HG03521 (cell line): ENCODE measurements around the gene RBM19.

ENCODE experiments used
- ATAC-seq: cut with Tn5 transposase; IDR thresholded peaks from one replicate; pipeline ENCODE4 v1.9.1; 2021; ENCODE audit warnings: mild to moderate bottlenecking, moderate library complexity; ENCODE audit not compliant: unreplicated experiment

RBM19 gene

DNA sequence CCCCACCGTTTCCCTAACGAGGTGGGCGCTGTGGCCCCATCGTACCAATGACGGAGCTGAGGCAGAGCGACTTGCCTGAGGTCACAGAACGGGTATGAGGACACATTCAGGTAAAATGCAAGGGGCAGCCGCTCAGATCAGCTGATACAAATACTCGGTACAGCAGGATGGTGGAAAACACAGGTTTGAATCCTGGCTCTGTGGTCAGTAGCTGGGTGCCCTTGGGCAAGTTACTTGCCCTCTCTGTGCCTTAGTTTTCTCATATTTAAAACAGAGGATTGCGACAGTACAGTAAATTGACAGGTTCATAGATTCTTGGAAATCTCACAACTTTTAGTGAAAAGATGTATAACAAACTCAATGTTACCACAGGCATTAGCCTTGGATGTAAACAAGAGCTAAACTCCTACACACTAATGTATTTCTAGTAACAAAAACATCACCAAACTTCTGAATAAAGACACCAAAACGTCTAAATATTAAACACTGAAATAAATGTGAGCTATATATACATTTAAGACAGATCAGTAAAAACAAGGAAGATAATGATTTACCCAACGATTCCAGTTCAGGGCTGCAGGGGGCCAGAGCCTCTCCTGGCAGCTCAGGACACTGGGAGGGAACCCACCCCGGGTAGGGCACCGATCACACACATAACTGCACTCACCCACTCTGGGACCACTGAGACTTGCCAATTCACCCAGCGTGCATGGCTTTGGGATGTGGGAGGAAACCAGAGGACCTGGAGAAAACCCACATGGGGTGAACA, 128.4 kb downstream of the RBM19 start:
- no peak for ATAC-seq

DNA sequence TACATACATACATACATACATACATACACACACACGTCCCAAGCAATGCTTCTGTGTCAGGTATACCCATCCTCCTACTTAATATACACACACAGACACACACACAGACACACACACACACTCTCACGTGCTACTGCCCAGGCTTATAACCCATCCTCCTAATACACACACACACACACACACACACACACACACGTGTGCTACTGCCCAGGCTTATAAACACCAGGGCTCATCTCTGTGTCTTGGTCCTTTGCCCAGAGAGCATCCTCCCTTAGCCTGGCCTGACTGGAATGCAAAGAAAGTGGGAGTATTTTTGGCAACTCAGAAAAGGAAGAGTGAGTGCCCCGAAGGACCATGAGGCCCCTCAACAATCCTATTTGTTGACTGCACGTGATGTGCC, 129.0 kb downstream of the RBM19 start:
- no peak for ATAC-seq

DNA sequence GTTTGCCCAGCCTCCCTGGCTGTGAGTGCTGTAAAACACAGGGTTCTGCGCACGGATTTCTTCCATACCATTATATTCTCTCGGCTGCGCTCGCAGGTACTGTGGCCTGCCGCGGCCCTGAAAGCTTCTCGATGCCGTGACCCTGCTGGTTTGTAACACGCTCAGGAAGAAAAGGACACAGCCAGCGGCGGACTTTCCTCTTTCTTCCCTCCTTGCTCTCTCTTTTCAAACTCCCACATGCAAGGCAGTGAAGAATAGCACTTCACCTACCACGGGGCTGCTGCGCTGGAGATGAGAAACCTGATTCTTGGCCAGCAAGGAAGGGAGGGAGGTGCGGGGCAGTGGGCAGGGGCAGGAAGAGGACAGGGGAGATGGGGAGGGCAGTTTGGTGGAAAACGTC, 130.2 kb downstream of the RBM19 start:
- no peak for ATAC-seq

DNA sequence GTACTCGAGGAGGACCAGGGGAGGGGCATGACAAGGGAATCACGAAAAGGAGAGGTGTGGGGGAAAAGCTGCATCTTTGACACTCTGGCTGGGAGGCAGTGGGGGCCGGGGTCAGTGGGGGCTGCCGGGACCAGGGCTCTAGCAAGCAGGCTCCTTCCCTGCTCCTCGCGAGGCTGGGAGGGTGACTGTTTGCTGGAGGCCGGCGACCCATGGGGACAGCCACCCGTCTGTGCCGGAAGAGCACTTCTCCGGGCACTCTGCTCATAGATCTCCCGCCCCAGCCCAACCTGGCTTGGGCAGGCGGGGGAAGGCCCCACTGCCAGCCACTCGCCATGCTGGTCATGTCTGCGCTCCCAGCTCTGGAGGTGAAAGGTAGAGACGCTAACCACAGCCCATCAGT, 130.7 kb downstream of the RBM19 start:
- ATAC-seq = no peak

DNA sequence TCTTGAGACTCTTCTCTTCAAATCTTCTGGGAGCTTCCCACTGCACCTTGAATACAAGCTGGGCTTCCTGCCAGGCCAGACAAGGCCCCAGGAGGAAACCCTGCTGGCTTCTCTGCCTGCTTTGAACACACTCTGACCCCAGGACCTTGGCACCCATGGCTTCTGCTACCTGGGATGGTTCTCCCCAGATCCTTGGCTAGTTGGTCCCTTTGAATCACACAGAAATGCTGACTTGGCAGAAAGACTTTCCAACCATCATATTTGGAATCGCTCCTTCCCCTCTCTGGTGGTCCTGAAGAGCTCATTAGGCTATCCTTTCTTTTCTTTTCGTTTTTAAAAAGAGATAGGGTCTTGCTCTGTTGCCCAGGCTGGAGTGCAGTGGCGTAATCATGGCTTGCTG, 132.7 kb downstream of the RBM19 start:
- no peak for ATAC-seq

DNA sequence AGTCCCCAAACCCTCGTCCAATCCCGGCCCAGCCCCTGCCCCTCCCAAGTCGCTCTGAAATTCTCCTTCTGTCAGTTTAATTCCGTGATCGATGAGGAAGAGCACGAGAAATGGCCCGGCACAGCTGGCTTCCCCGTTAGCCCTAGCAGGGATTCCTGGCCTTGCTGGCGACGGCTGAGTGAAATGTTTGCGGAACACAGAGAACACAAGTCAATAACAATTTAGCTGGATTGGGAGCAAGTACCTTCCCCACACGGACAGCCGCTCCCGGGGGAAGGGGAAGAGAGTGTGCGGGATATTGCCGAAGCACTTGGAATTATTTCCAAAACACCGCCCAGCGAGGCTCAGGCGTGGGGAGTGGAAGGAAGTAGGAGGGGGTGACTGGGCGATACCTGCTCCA, 134.6 kb downstream of the RBM19 start:
- no peak for ATAC-seq

DNA sequence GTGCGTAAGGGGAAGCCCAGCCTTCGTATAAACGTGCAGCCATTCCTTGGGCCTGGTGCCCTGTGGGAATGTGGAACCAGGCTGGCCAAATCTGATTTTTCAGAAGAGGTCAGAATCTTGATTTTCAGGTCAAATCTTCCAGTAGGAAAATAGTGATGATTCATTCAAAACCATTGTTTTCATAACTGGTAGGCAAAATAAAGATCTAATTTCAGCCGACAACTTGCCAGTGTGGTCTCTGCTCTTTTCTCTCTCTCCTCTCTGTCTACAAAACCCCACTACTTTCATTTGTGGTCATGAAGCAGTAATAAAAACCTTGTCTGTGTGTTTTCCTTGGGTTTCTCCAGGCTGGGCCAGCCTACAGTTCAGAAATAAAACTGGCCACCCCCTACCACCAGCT, 135.1 kb downstream of the RBM19 start:
- ATAC-seq = no peak

DNA sequence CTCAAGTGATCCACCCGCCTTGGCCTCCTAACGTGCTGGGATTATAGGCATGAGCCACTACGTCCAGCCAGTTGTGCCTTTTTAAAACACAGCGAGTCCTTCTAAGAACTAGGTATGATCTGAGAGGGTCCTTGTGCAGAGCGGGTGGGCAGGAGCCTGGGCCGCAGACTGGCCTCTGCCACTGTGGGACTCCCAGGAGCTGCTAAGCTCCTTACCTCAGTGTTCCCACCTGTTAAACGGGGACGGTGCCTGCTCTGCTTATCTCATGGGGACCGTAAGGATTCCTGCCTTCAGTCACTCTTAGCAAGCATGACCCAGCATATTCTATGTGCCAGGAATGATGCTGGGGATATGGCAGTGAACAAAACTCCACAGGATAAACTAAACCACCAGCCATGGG, 136.9 kb downstream of the RBM19 start:
- ATAC-seq = no peak

DNA sequence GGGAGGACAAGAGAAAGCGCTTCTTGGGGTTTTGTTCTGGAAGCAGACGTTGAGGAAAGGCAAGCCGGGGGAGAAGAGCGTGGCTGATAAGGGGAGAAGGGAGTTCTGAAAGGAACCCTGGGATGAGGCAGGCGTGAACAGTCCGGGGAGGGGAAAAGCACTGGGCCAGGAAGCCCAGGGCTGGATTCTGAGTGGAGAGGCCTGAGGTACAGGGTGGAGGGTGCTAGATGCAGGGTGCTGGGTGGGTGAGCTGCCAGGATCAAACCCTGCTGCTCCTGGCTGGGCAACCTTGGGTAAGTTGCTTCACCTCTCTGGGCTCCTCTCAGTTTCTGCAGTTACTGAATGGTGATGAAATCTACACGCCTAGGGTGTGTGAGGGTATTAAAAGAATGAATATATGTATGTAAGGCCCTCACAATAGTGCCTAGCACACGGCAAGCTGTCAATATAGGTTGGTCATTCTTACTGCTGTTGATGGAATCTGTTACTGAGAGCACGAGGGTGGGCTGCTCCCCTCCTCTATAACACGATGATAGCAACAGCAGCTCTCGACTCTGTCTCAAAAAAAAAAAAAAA, 138.5 kb downstream of the RBM19 start:
- no peak for ATAC-seq

DNA sequence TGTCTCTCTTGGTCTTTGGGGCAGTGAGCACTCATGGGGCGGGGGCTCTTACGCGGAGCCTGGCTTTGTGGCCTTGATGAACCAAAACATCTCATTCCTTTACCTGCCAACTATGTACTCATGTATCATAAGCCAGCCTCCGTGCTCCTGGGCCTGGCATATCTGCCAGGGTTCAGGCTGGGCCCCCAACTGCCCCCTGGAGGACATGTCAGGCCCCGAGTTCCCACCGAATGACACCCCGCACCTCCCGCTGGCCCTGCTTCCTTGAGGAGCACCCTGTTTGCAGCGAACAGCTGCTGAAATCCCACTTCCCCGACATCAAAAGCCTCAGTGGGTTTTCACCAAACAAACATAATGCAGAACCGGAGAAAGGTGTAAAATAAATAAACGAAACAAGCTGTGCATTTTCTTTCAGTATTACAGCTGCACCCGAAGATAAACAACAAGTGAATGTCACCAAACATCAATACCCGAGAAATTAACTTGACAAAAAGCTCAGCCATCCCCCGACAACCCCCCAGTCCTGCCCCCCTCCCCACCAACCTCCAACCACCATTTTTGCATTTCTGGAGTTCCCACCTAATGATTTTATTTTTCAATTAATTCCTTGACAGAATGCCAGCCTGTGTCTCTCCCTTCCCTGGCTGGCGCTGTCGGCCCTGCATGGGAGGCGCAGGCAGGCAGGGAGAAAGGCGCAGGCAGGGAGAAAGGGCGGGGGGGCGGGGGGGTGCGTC, 139.2 kb downstream of the RBM19 start:
- no peak for ATAC-seq

DNA sequence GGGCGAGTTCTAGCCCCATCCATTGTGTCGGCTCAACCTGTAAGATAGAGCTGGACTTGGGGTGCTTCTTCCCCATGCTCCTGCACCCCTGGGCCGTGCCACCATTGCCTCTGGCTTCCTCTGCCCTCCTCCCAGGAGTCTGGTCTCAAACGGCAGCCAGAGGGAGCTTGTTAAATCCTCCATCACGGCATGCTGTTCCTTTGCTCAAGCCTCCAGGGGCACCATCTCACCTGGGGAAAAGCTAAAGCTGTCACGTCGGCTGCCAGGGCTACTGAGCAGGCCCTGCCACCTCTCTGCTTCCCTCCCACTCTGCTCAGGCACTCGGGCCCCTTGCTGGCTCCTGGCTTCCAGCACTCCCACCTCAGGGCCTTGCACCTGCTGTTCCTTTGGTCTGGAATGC, 140.4 kb downstream of the RBM19 start:
- no peak for ATAC-seq

DNA sequence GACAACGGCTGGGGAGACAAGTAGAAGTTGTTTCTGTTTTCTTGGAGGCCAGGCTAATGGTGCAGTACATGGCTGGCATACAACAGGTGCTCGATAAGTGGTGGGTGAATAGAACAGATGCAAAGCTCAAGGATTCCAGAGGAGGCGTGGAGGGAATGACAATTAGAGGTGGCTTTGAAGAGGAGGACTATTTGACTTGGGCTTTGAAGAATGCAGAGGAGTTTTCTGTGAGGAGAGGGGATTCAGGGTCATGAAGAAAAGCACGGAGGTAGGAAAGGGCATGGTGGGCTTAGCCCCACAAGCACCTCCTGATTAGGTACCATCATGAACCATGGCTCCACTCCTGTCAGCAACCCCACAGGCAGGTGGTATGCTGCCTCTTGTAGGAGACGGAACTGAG, 142.3 kb downstream of the RBM19 start:
- no peak for ATAC-seq

DNA sequence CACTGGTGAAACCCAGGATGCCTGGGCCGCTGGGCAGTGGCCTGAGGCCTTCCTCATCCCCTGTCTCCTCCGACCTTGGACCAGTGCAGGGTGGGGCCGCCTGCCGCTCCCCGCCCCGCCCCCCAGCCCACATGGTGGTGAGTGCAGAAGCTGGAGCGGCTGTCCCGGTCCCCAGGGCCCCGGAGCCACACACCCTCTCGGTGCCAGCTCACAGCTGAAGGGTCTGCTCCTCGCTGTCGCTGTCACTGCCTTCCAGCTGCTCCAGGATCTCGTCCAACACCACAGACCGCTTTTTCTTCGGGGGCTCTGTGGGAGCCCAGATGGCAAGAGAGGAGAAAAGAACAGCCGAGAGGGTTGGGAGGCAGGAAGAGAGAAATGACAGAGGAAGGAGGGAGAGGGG, 143.1 kb downstream of the RBM19 start:
- ATAC-seq = no peak

DNA sequence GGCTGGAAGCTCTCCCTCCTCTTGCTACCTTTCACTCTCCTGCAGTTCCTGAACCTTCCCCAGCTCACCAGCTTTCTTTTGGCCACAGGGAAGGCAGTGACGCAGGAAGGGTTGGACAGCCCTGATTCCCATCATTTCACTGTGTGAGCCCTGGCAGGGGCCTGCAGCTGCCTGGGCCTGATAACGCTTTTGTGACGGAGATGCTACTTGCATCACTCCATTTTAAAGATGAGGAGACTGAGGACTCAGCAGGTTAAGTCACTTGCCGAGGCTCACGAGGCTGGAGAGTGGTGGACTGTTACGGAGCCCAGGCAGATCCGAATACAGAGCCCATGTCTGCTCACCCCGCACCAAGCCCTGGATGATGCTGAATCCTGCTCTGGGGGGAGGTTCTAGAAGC, 145.3 kb downstream of the RBM19 start:
- no peak for ATAC-seq

DNA sequence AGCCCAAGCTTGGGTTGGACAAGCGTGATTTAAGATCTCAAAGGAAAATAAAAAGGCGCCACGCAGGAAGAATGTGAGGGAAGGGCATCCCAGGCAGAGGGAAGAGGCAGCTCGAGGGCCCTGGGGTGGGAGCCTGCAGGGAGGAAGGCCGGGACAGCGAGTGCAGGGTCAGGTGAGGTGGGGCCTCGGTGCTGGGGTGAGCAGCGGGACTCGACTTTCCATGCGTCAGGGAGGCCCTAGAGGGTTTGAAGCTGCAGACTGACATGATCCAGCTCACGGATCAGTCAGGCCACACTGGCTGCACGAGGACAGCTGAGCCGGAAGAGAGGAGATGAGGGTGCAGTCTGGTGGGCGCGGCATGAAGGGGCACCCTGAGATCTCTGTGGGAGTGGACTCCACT, 145.8 kb downstream of the RBM19 start:
- ATAC-seq = no peak

DNA sequence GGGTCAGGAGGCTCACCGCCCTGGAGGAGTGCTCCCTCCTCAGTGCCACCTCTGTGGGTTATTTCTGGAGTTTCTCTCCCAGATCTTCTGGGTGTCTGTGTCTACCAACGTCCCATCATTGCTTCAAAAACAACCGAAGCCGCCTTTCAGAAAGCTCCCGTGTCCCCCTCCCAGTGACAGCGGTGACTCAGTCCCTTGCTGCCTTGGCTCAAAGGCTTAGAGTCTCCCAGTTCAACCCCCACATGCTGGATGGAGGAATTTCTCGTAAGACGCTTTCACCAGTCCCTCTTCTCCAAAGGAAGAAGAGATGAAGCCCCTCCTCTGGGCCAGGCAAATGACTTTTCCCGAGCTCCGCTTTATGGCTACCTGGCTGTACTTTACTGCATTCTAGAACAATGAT, 146.6 kb downstream of the RBM19 start:
- no peak for ATAC-seq

DNA sequence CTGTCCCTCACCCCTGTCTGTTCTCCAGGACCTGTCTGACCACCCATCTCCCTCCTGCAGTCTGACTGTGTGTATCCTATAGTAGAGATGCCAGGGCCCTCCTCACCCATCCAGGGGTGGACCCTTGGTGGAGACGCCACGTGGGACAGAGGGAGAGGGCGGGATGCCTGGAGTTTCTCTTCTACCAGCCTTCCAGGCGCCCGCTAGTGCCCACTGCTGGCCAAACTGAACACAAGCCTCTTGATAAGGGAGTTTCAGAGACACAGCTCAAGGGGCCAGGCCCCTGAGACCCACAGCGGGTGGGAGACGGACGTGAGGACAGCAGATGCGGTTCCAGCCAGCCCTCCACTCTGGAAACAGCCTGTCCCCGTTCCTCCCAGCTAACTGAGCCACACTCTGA, 147.3 kb downstream of the RBM19 start:
- no peak for ATAC-seq

DNA sequence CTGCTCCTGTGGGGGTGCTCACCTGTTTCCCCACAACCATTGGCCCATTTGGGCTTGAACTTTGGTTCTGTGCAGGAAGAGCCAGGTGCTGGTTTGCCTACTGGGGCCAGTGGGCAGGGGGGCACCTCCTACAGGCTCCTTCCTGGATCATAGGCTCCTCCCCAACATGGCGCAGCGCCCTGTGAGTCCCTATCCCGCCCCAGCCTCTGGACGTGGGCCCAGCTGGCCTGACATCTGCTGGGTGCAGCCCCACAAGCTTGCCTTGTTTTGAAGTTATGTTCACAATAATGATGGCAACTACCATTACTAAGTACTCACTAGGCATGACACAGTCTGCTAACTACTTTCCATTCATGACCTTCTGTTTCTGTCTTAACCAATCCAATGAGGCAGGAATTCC, 147.8 kb downstream of the RBM19 start:
- ATAC-seq = no peak

DNA sequence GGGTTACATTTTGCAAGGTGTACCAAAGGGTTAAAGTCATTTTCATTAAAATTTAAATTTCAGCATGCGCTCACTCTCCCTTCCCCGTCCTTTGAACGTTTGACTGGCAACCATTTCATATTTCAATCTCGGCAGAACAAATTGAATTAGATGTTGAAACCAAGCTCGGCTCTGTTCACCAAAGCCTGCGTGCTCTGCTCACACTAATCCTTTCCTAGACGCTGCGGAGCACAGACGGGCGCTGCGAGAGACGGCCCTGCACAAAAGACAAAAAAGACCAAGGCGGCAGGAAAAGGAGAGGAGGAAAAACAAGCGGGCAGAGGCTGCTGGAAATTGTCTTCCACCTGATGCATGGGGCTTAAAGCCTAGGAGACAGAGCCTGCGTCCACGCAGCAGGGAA, 149.3 kb downstream of the RBM19 start:
- ATAC-seq = no peak

DNA sequence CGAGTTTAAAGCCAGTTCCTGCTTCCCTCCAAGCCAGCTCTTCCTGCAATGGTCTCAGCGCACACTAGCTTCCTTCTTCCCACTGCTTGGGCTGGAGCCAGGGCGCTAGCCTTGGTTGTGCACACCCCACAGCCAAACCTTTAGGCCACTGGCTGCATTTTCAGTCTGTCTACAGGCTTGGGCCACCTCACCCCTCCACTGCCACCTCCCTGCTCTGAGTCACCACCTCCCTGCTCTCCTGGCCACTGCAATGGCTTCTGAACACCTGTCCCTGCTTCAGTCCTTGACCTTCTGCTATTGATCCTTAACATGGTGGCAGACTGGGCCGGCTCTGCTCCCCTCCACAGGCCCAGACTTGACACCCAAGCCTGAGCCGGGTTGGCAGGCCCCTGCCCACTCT, 151.1 kb downstream of the RBM19 start:
- no peak for ATAC-seq

DNA sequence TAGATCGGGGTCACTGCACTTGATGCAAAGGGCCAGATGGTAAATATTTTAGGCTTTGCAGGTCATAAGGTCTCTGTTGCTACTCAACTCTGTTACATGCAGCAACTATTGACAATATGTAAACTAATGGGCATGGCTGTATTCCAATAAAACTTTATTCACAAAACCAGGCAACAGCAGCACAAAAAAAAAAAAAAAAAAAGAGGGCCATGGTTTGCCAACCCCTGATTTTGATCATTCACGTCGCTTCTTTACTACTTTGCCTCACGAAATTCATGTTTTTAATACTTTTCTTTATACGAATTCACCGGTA, 152.9 kb downstream of the RBM19 start:
- ATAC-seq = no peak

DNA sequence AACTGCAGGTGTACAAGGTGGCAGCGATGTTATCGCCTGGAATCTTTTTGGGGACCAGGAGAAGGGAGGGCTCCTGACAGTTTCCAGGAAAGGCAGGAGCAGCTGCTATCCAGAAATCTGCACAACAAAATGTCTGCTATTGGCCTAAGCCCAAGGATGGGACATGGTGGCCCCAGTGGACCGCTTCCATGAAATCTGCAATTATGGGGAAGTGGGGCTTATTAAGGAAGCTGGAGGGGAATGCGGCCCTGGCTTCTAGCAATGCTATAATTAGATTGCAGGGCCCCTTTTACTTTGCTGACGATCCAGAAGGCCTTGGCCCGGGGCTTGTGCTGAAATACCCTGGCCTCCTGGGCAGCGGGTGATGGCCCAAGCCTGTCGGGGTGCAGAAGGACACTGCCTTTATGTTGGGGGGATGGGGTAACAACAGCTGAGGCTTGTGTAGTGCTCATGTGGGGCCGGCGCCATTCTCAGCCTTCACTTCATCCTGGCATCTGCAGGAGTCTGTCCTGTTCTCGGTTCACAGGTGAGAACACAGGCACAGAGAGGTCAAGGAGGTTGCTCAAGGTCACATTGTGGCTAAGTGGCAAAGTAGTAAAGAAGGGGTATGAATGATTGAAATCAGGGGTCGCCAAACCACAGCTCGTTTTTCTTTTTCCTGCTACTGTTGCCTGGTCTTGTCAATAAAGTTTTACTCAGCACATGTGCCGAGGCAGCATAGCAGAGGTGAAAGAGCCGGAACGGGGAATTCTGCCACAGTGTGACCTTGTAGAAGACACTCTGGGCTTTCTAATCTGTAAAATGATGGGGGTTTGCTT, 153.5 kb downstream of the RBM19 start:
- no peak for ATAC-seq
